ENCODE results near the gene SEMA3C.

The SEMA3C gene

GRCh38 chr7:80924090-80924489 lies 5.2 kb upstream of the SEMA3C start:
- DNase-seq = no peak

GRCh38 chr7:80923211-80923612 lies 4.4 kb upstream of the SEMA3C start:
- no peak for DNase-seq

- no peak for DNase-seq
These were observed 3.6 kb upstream of the SEMA3C start for GRCh38 chr7:80922253-80923049.

- no peak for DNase-seq
These were observed 2.3 kb upstream of the SEMA3C start for GRCh38 chr7:80921130-80921529.

- no peak for DNase-seq
These were observed 452 bp downstream of the SEMA3C start for GRCh38 chr7:80918399-80918798.

- no peak for DNase-seq
These were observed 1.8 kb downstream of the SEMA3C start for GRCh38 chr7:80916770-80917741.

- no peak for DNase-seq
These were observed 8.6 kb downstream of the SEMA3C start for GRCh38 chr7:80910228-80910627.

- DNase-seq = no peak
These were observed 10.5 kb downstream of the SEMA3C start for GRCh38 chr7:80908360-80908797.

DNA sequence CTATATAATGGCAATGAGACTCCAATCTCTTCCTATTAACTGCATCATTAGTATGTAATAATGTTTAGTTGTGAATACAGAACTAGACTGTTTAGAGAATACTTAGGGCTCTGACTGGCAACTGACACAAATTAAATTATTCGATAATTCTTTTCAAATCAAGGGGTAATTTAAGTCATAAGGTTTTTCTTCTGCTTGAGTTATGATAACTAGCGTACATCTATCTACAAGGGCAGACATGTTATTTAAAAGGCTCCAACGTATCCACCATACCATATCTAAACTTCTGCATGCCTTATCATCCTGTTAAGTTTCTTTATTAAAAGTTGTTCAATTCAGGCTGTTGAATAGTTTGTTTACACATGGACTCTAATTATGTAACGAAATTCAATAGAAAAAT lies 11.2 kb downstream of the SEMA3C start:
- DNase-seq = no peak

- no peak for DNase-seq
These were observed 11.7 kb downstream of the SEMA3C start for GRCh38 chr7:80907141-80907601.

GRCh38 chr7:80905334-80905733 lies 13.5 kb downstream of the SEMA3C start:
- no peak for DNase-seq

DNA sequence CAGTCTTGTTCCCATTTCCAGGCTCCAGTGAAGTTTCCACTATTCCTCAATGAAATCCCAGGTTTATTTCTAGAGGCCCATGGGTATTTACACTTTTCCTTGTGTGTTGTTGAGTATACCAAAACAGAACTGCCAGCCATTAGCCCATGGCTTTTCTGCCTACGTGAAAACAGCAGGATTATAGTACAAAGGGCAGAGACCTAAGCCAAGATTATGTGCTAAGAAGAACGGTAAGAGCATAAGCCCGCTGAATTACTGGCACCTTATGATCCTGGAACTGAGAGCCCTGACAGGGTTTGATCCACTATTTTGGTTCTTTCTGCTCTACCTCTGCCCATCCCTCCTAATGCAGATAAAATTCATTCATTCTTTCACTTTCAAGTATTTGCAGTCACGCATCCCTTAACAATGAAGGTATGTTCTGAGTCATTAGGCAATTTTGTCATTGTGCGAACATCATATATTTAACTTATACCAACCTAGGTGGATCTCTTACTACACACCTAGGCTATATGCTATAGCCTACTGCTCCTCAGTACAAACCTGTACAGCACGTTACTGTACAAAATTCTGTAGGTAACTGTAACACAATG lies 16.0 kb downstream of the SEMA3C start:
- no peak for DNase-seq

GRCh38 chr7:80902019-80902418 lies 16.8 kb downstream of the SEMA3C start:
- no peak for DNase-seq

GRCh38 chr7:80900583-80901576 lies 18.0 kb downstream of the SEMA3C start:
- no peak for DNase-seq

GRCh38 chr7:80896906-80897598 lies 21.8 kb downstream of the SEMA3C start:
- DNase-seq = no peak

GRCh38 chr7:80895056-80895455 lies 23.8 kb downstream of the SEMA3C start:
- no peak for DNase-seq

- DNase-seq = no peak
These were observed 27.6 kb downstream of the SEMA3C start for GRCh38 chr7:80891259-80891544.

DNA sequence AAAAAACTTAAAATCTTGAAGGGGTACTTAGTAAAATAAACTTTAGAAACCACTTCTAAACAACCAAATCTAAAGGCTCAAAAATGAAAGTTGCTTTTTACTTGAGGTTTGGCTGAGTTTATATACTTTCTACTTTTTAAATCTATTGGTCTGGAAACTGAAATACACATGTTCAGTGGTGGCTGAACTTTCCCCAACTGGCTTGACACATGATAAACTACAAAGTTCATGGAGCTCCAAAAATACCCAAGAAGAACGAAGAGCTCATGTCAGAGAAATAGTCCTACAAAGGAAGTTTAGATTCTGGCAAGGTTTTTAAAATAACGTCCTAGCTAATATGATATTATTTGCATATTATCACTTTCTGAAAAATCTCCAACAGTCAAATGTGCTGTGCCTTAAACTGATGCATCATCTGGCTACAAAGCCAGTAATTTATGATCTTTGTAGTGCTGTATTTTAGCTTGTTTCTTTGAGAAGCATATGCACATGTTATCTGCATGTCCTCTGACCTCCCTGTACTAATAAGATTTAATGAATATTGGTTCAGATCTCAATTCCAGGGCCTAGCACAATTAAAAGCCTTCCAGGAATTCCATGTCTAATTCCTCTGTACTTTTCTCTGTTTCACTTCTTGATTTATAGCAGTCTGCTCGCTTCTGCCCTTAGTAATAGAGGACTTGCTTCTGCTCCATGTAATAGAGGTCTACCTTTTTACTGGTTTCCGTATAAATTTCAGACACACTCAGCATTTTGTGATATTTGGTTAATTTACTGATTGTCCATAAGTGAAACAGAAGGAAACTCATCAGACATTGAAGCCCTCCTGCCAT lies 28.2 kb downstream of the SEMA3C start:
- DNase-seq = no peak

- no peak for DNase-seq
These were observed 29.3 kb downstream of the SEMA3C start for GRCh38 chr7:80889525-80889924.

DNA sequence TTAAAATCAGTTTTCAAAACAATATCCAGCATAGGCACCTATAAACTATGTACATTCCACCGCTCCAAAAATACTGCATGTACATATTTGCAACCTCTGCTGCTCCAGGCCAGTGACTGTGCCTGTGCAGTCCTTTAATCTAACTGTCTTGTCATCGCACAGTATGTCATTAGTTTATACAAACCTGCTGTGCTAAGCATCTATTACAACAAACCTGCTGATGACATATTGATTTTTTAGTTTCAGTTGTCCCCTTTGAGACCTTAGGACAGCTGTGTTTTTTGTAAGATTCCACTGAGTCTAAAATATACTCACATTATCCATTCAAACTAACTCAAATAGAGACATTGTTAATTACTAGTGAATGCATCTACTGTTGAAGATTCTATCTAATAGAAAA lies 33.1 kb downstream of the SEMA3C start:
- no peak for DNase-seq
